C4-2B (cell line): ENCODE measurements around the gene SUV39H1.

Experiments
- ZFX ChIP-seq: fragments of 450-650 bp; IDR thresholded peaks from 2 replicates; pipeline ENCODE4 v1.6.1; 2017
- TF ChIP-seq, protein P1 (sequence below): fragments of 450-650 bp; conservative IDR thresholded peaks from 2 replicates; pipeline ENCODE4 v1.5.1; 2017; ENCODE audit warnings: mild to moderate bottlenecking

DNA sequence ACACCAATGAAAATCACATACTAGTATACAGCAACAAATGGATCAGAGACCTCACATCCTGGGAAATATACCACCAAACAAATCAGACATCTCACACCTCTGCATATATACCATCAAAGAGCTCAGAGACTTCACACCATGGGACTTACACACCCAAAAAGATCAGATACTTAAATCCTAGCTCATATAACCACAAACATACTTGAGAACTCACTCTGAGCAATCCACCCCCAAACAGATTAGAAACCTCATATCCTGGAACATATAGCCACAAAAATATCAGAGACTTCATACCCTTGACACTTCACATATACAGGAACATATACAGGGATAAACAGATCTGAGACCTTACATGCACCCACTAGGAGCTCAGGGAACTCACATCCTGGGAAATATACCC lies 32.1 kb downstream of the SUV39H1 start:
- TF ChIP-seq, protein P1, sequence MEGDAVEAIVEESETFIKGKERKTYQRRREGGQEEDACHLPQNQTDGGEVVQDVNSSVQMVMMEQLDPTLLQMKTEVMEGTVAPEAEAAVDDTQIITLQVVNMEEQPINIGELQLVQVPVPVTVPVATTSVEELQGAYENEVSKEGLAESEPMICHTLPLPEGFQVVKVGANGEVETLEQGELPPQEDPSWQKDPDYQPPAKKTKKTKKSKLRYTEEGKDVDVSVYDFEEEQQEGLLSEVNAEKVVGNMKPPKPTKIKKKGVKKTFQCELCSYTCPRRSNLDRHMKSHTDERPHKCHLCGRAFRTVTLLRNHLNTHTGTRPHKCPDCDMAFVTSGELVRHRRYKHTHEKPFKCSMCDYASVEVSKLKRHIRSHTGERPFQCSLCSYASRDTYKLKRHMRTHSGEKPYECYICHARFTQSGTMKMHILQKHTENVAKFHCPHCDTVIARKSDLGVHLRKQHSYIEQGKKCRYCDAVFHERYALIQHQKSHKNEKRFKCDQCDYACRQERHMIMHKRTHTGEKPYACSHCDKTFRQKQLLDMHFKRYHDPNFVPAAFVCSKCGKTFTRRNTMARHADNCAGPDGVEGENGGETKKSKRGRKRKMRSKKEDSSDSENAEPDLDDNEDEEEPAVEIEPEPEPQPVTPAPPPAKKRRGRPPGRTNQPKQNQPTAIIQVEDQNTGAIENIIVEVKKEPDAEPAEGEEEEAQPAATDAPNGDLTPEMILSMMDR: no peak
- TF ChIP-seq ZFX: no peak
